SK-N-MC (cell line): ENCODE results near the gene RGS6.

ENCODE experiments used
- EZH2 ChIP-seq: fragments of 200-600 bp; sonication (generic); IDR thresholded peaks from one replicate; pipeline ENCODE4 v1.6.1; 2017; ENCODE audit warnings: antibody characterized with exemption
- FOXP2 ChIP-seq: optimal IDR thresholded peaks from 2 replicates; pipeline ENCODE3; 2011; ENCODE audit warnings: mild to moderate bottlenecking, moderate library complexity; ENCODE audit not compliant: insufficient read depth; ENCODE audit errors: extremely low read length, control extremely low read depth
- POLR2AphosphoS5 ChIP-seq: IDR thresholded peaks from 2 replicates; pipeline ENCODE4 v1.6.1; 2012; ENCODE audit warnings: mild to moderate bottlenecking, low read depth, low read length, borderline replicate concordance

DNA sequence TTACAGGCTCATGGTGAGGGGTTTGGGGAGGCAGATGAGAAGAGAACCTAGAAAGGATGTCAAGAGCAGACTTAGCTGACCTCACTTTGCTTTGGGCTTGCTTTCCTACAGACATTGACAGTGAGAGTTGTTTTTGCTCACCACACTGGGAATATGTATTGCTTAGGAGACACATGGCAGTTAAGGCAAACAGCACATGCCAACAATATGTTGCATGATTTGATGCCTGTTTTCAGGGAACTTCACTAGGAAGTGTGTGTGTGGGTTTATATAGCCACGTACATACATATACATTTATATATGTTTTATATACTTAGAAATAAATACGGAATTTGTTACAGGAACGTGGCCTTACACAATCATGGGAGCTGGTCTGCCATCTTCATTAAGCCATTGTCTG is 346.1 kb downstream of the RGS6 start:
- TF ChIP-seq EZH2 (no peak), POLR2AphosphoS5 (no peak), FOXP2 (no peak)
